Epithelial cell of proximal tubule (primary cell): ENCODE results near the gene CCDC32. TPM values are rescaled to one million over a fixed set of nuclear protein-coding genes. Genes with fewer than 3 reads are reported as not detected.
A peak's percentile ranks its signal among the peaks of the same experiment; 100 is the strongest.
"Not testable (repeated sequence)": the region's sequence is repeated elsewhere in the genome, so short reads cannot be mapped to it uniquely, and the experiment has no call there.

Source experiments
- DNase-seq: peaks from one replicate; pipeline ENCODE4 v3.0.0-alpha.2; 2011; ENCODE audit warnings: low read depth
- H3K4me3 ChIP-seq: 2 replicates; pipeline ENCODE4 v1.5.1; 2011; ENCODE audit warnings: low read depth, mild to moderate bottlenecking, low read length
- CTCF ChIP-seq: conservative IDR thresholded peaks from 2 replicates; pipeline ENCODE4 v1.5.1; 2012; ENCODE audit warnings: low read depth, mild to moderate bottlenecking, low read length
- total RNA-seq: library from RNA; depleted of rRNA; stranded (reverse); fragments of >200 nt; gene quantifications from 2 replicates; pipeline ENCODE4 v1.2.3, GENCODE V29; 2015

Gene CCDC32
- total RNA-seq, 1 donor from 2014 or later, result 19.7 TPM

GRCh38 chr15:40584191-40584590, 19.3 kb upstream of the CCDC32 start:
- DNase-seq, result no peak
- H3K4me3 ChIP-seq, result no peak overlapping the region
- no peak for TF ChIP-seq CTCF

- no peak overlapping the region for H3K4me3 ChIP-seq
- TF ChIP-seq CTCF, result no peak
- no peak for DNase-seq
Observed at GRCh38 chr15:40582726-40583246, 17.9 kb upstream of the CCDC32 start.

GRCh38 chr15:40581796-40582195, 17.0 kb upstream of the CCDC32 start:
- H3K4me3 ChIP-seq, DNase-seq: not testable (repeated sequence)

- no peak for DNase-seq
- no peak for TF ChIP-seq CTCF
- no peak overlapping the region for H3K4me3 ChIP-seq
Observed at GRCh38 chr15:40578892-40579291, 14.1 kb upstream of the CCDC32 start.

GRCh38 chr15:40576914-40577313, 12.1 kb upstream of the CCDC32 start:
- DNase-seq, H3K4me3 ChIP-seq: not testable (repeated sequence)

- no peak for TF ChIP-seq CTCF
- no peak overlapping the region for H3K4me3 ChIP-seq
- no peak for DNase-seq
Observed at GRCh38 chr15:40575113-40575512, 10.3 kb upstream of the CCDC32 start.

- no peak for TF ChIP-seq CTCF
- peak; percentile 48 for DNase-seq
- H3K4me3 ChIP-seq, result peak within 1 kb of the TSS; percentile 96
Observed at GRCh38 chr15:40569129-40569953, 4.5 kb upstream of the CCDC32 start, which contains the start of gene RPUSD2. Gene RPUSD2 (plus strand): TSS chr15:40569299. CDS start chr15:40569338, 39 bp downstream.

- DNase-seq, result no peak
- peak; percentile 49 for TF ChIP-seq CTCF
- H3K4me3 ChIP-seq, result no peak overlapping the region
Observed at GRCh38 chr15:40567111-40567510, 2.3 kb upstream of the CCDC32 start.
